ENCODE measurements around the gene NUDT2.

GRCh38 chr9:34382879-34383278, 53.5 kb downstream of the NUDT2 start:
- TF ChIP-seq CTCF (conservative IDR thresholded peaks at IDR 0.05; ENCODE audit: low read depth, low read length) (no peak), EZH2 (IDR thresholded peaks at IDR 0.05; ENCODE audit: low read length, unreplicated experiment) (no peak)
